SJCRH30 (cell line): ENCODE results near the gene MEN1. TPM values are rescaled to one million over a fixed set of nuclear protein-coding genes. Genes with fewer than 3 reads are reported as not detected.

Experiments used
- DNase-seq, 2 experiments: peaks; one replicate each; pipeline ENCODE4 v3.0.0-alpha.2; 2015 to 2020
- H3K27ac ChIP-seq: fragments of 250-450 bp; sonication (Bioruptor Pico); 2 replicates; pipeline ENCODE4 v1.5.1; 2020; ENCODE audit warnings: mild to moderate bottlenecking, moderate library complexity
- H3K27me3 ChIP-seq: fragments of 250-450 bp; sonication (Bioruptor Pico); 2 replicates; pipeline ENCODE4 v1.5.1; 2020; ENCODE audit warnings: mild to moderate bottlenecking, moderate library complexity
- H3K36me3 ChIP-seq: fragments of 250-450 bp; sonication (Bioruptor Pico); 2 replicates; pipeline ENCODE4 v1.5.1; 2020; ENCODE audit warnings: mild to moderate bottlenecking, moderate library complexity
- H3K4me1 ChIP-seq: fragments of 250-450 bp; sonication (Bioruptor Pico); 2 replicates; pipeline ENCODE4 v1.5.1; 2020; ENCODE audit warnings: mild to moderate bottlenecking, moderate library complexity
- H3K4me3 ChIP-seq: fragments of 250-450 bp; sonication (Bioruptor Pico); 2 replicates; pipeline ENCODE4 v1.5.1; 2020; ENCODE audit warnings: mild to moderate bottlenecking, moderate library complexity
- H3K9me3 ChIP-seq: fragments of 250-450 bp; sonication (Bioruptor Pico); replicated peaks from 2 replicates; pipeline ENCODE4 v1.5.1; 2020; ENCODE audit warnings: mild to moderate bottlenecking, moderate library complexity
- total RNA-seq: library from RNA; depleted of rRNA; stranded (reverse); fragments of >200 nt; shearing (Covaris generic); gene quantifications from 2 replicates; pipeline ENCODE4 v1.2.3, GENCODE V29; 2014

MEN1 gene
- total RNA-seq, 1 experiment from 2014 or later = 26.3 TPM

- Histone ChIP-seq H3K36me3 (peaks cover 61% of the 10 kb centered on the region), H3K4me1 (peaks cover 9% of the 10 kb centered on the region; the same call in 1 of the 2 replicates), H3K27me3 (no peaks in the 10 kb centered on the region), H3K4me3 (peak overlapping the region; percentile 100), H3K9me3 (no peaks in the 10 kb centered on the region), H3K27ac (no peak overlapping the region)
- no peak for DNase-seq
Observed at GRCh38 chr11:64776425-64776824, 33.9 kb downstream of the MEN1 start.

- H3K36me3 ChIP-seq = peaks cover 84% of the 10 kb centered on the region
- no peaks in the 10 kb centered on the region for H3K9me3 ChIP-seq
- no peak for DNase-seq
Observed at GRCh38 chr11:64774144-64774543, 36.2 kb downstream of the MEN1 start.

GRCh38 chr11:64772303-64773018 is 37.9 kb downstream of the MEN1 start:
- no peaks in the 10 kb centered on the region for H3K27me3 ChIP-seq
- no peak overlapping the region for H3K27ac ChIP-seq
- H3K36me3 ChIP-seq = peaks cover 100% of the 10 kb centered on the region
- no peak overlapping the region for H3K4me3 ChIP-seq
- no peak for DNase-seq
- H3K9me3 ChIP-seq = no peaks in the 10 kb centered on the region
- peaks cover 9% of the 10 kb centered on the region; the same call in 1 of the 2 replicates for H3K4me1 ChIP-seq

More at GRCh38 chr11:64774144-64774543, 36.2 kb downstream of the MEN1 start:
- H3K27ac ChIP-seq = no peak overlapping the region
- no peak overlapping the region for H3K4me3 ChIP-seq
- H3K27me3 ChIP-seq = no peaks in the 10 kb centered on the region
- H3K4me1 ChIP-seq = peaks cover 9% of the 10 kb centered on the region; the same call in 1 of the 2 replicates

- H3K4me3 ChIP-seq = no peak overlapping the region
- peaks cover 100% of the 10 kb centered on the region for H3K36me3 ChIP-seq
- no peak for DNase-seq
- peaks cover 9% of the 10 kb centered on the region; the same call in 1 of the 2 replicates for H3K4me1 ChIP-seq
- H3K27me3 ChIP-seq = no peaks in the 10 kb centered on the region
- no peak overlapping the region for H3K27ac ChIP-seq
- no peaks in the 10 kb centered on the region for H3K9me3 ChIP-seq
Observed at GRCh38 chr11:64771861-64772260, 38.5 kb downstream of the MEN1 start.

GRCh38 chr11:64770120-64770519 is 40.2 kb downstream of the MEN1 start:
- no peak for DNase-seq
- H3K27me3 ChIP-seq = no peaks in the 10 kb centered on the region
- no peak overlapping the region for H3K4me3 ChIP-seq
- no peak overlapping the region for H3K27ac ChIP-seq
- H3K4me1 ChIP-seq = 0 out of 2 replicates have a peak, but pooled peaks cover 2% of the 10 kb centered on the region
- H3K9me3 ChIP-seq = no peaks in the 10 kb centered on the region
- H3K36me3 ChIP-seq = peaks cover 89% of the 10 kb centered on the region

GRCh38 chr11:64769283-64769682 is 41.1 kb downstream of the MEN1 start:
- DNase-seq = no peak
- H3K27ac ChIP-seq = no peak overlapping the region
- H3K36me3 ChIP-seq = peaks cover 89% of the 10 kb centered on the region
- 0 out of 2 replicates have a peak, but pooled peaks cover 2% of the 10 kb centered on the region for H3K4me1 ChIP-seq
- H3K9me3 ChIP-seq = no peaks in the 10 kb centered on the region
- no peaks in the 10 kb centered on the region for H3K27me3 ChIP-seq
- no peak overlapping the region for H3K4me3 ChIP-seq

- Histone ChIP-seq H3K36me3 (peaks cover 89% of the 10 kb centered on the region), H3K4me1 (no peaks in the 10 kb centered on the region; the same call in 1 of the 2 replicates), H3K27ac (no peak overlapping the region), H3K4me3 (no peak overlapping the region), H3K9me3 (no peaks in the 10 kb centered on the region), H3K27me3 (no peaks in the 10 kb centered on the region)
- DNase-seq = no peak
Observed at GRCh38 chr11:64768300-64768694, 42.1 kb downstream of the MEN1 start.

- peak; percentile 60 to 67 for DNase-seq
Observed at GRCh38 chr11:64767344-64768299, 42.7 kb downstream of the MEN1 start.

GRCh38 chr11:64766881-64767280 is 43.5 kb downstream of the MEN1 start:
- H3K27me3 ChIP-seq = no peaks in the 10 kb centered on the region
- DNase-seq = no peak
- H3K4me3 ChIP-seq = no peak overlapping the region
- peaks cover 83% of the 10 kb centered on the region for H3K36me3 ChIP-seq
- H3K27ac ChIP-seq = no peak overlapping the region
- H3K9me3 ChIP-seq = no peaks in the 10 kb centered on the region
- H3K4me1 ChIP-seq = no peaks in the 10 kb centered on the region; the same call in 1 of the 2 replicates

More at GRCh38 chr11:64767344-64768299, 42.7 kb downstream of the MEN1 start:
- no peaks in the 10 kb centered on the region for H3K9me3 ChIP-seq
- H3K4me3 ChIP-seq = no peak overlapping the region
- no peaks in the 10 kb centered on the region; the same call in 1 of the 2 replicates for H3K4me1 ChIP-seq
- no peaks in the 10 kb centered on the region for H3K27me3 ChIP-seq
- no peak overlapping the region for H3K27ac ChIP-seq
- H3K36me3 ChIP-seq = peaks cover 89% of the 10 kb centered on the region

GRCh38 chr11:64765851-64766665 is 44.3 kb downstream of the MEN1 start:
- Histone ChIP-seq H3K9me3 (no peaks in the 10 kb centered on the region), H3K4me3 (no peak overlapping the region), H3K36me3 (peaks cover 75% of the 10 kb centered on the region), H3K27ac (no peak overlapping the region), H3K27me3 (no peaks in the 10 kb centered on the region), H3K4me1 (peaks cover 6% of the 10 kb centered on the region)
- DNase-seq = no peak

- H3K4me3 ChIP-seq = no peak overlapping the region
- no peak overlapping the region for H3K27ac ChIP-seq
- H3K36me3 ChIP-seq = peaks cover 68% of the 10 kb centered on the region
- no peaks in the 10 kb centered on the region for H3K9me3 ChIP-seq
- H3K4me1 ChIP-seq = peaks cover 13% of the 10 kb centered on the region
- no peaks in the 10 kb centered on the region for H3K27me3 ChIP-seq
- no peak for DNase-seq
Observed at GRCh38 chr11:64765291-64765850, 45.0 kb downstream of the MEN1 start.

- Histone ChIP-seq H3K27me3 (no peaks in the 10 kb centered on the region), H3K4me1 (peaks cover 17% of the 10 kb centered on the region), H3K27ac (no peak overlapping the region), H3K4me3 (no peak overlapping the region), H3K9me3 (no peaks in the 10 kb centered on the region), H3K36me3 (peaks cover 62% of the 10 kb centered on the region)
- DNase-seq = no peak
Observed at GRCh38 chr11:64764753-64765152, 45.6 kb downstream of the MEN1 start.

- DNase-seq = no peak
- no peaks in the 10 kb centered on the region for H3K27me3 ChIP-seq
- H3K4me3 ChIP-seq = no peak overlapping the region
- peaks cover 22% of the 10 kb centered on the region for H3K4me1 ChIP-seq
- H3K36me3 ChIP-seq = peaks cover 56% of the 10 kb centered on the region
- H3K27ac ChIP-seq = no peak overlapping the region
- no peaks in the 10 kb centered on the region for H3K9me3 ChIP-seq
Observed at GRCh38 chr11:64764040-64764611, 46.2 kb downstream of the MEN1 start.
